Frontal cortex (tissue), 4 donors: Measurements from ENCODE around the gene SPDYE16. TPM values are rescaled to one million over a fixed set of nuclear protein-coding genes. Genes with fewer than 3 reads are reported as not detected.
"Not testable (repeated sequence)": the region's sequence is repeated elsewhere in the genome, so short reads cannot be mapped to it uniquely, and the experiment has no call there.

Experiments
- DNase-seq, 2 donors: peaks; one replicate each; pipeline ENCODE4 v3.0.0; 2012; ENCODE audit warnings: low spot score in 2 of 2
- FAIRE-seq: peaks from 2 replicates; lab custom pipeline; 2012; peaks lifted over from hg19 to GRCh38; lab: Jason Lieb, UNC
- total RNA-seq: library from RNA; depleted of rRNA; stranded (reverse); fragments of >200 nt; gene quantifications from one replicate; pipeline ENCODE4 v1.2.3, GENCODE V29; 2014
- donor health status: control.
- donor health status: control.
- donor health status: control.

The SPDYE16 gene
- total RNA-seq, 1 donor from 2014 or later, result 0.41 TPM

DNA sequence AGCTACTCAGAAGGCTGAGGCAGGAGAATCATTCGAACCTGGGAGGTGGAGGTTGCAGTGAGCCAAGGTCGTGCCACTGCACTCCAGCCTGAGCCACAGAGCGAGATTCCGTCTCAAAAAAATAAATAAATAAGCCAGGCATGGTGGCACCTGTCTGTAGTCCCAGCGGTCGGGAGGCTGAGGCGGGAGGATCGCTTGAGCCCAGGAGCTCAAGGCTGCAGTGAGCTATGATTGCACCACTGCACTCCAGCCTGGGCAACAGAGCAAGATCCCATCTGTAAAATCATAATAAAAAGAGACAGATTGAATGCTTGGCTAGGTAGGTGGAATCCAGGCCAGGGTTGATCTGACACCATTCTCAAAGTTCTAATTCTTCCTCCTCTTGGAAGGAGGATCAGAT is 36.5 kb downstream of the SPDYE16 start:
- not testable (repeated sequence) for DNase-seq, FAIRE-seq

DNA sequence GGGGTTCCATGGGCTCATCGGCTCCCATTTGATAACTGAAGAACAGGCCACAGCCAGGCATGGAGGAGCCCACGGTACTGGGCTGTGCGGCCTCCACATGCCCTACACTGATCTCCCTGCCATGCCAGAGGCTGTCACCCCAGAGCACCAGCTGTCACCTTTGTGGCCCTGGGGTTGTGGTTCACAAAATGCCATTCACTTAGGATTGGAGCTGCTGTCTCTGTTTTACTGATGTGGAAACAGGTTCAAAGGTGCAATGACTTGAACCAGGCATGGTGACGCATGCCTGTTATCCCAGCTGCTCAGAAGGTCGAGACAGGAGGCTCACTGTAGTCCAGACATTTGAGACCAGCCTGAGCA is 37.0 kb downstream of the SPDYE16 start:
- DNase-seq (no peak), FAIRE-seq (no peak)

DNA sequence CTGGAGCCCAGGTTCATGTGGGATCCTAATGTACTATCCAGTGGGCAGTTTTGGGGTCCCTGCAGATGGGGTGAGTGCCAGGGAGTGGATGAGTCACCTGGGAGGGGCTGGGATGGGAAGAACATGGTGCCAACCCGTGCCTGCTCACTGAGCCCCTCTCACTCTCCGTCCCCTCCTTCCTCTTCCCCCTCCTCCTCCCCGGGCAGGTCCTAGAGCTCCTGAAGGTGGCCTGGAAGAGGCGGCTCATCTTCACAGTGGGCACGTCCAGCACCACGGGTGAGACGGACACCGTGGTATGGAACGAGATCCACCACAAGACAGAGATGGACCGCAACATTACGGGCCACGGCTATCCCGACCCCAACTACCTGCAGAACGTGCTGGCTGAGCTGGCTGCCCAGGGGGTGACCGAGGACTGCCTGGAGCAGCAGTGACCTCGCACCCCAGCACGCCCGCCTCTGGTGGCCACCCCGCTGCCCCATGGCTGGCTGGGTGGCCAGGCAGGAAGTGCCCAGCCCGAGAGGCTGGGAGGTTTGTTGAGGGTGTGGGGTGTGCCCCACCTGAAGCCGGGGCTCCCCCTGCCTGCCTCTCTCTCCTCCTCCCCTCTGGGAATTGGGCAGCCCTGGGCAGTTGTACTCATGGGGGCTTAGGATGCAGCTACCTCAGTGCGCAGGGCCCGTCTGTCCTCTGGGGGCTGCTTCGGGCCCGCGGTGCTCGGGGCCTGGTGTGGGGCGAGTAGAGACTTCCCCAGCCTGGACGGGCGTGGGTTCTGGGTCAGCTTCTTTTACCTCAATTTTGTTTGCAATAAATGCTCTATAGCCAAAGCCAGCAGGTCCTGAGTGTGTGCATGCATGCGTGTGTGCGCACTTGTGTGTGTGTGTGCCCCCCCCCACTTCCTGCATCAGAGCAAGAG is 37.7 kb downstream of the SPDYE16 start:
- no peak for FAIRE-seq
- no peak for DNase-seq

DNA sequence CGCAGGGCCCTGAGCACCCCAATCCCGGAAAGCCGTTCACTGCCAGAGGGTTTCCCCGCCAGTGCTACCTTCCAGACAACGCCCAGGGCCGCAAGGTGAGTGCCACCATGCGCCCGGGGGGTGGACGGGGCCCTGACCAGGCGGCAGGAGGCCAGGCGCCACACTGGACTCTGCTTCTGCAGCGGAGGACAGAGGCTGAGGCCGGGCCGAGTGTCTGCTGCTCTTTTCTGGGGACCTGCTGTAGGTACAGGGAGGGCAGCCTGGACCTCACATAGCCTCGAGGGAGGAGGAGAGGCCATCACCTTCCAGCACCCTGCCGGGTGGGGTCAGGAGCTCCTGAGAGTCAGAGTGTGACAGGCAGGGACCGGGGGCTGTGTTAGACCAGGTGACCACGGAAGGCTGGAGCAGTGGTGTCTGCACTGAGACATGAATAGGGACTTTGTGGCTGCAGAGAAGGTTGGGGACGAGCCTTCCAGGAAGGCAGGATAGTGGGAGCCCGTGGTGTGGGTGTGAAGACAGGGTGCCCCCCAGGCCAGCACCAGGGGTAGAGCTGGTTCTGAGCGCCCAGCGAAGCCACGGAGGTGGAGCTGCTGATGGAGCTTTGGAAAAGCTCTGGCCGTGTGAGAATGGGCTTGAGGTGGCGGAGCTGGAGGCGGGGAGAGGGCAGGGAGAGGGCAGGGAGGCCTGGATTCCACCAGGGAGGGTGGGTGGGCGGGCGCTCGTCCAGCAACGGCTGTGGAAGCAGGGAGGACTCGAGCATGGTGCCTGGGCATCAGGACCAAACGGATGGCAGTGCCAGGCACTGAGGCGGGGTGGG is 38.5 kb downstream of the SPDYE16 start:
- FAIRE-seq, DNase-seq: not testable (repeated sequence)

DNA sequence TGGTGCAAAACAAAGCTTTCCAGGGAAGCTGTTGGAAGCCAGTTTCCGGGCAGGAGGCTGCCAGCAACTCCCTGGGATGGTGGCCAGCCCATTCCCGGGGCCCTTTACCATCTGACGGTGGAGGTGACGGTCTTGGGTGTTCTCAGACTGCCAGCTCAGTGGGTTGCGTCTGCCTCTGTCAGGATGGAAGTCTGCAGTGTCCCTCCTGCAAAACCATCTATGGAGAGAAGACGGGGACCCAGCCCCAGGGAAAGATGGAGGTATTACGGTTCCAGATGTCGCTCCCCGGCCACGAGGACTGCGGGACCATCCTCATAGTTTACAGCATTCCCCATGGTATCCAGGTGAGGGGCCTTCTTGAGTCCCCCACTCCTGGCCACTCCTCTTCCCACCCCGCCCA is 39.9 kb downstream of the SPDYE16 start:
- FAIRE-seq, DNase-seq: not testable (repeated sequence)

DNA sequence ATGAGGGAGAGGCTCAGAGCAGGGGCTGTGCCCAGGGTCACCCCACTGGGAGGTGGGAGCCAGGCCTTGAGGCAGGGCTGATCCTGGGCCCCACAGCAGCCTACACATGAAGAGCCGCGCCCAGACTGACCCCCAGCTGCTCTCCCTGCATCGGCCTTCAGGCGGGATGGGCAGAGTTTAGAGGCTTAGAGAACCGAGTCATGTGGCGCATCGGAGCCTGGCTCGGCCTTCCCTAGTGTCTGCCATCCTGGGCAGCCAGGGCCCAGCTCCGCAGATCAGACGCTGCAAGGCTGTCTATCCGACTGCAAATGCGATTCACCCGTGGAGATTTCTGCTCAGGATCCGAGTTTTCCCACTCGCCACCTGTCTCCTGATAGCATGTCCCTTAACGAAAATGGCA is 40.3 kb downstream of the SPDYE16 start:
- not testable (repeated sequence) for DNase-seq, FAIRE-seq

DNA sequence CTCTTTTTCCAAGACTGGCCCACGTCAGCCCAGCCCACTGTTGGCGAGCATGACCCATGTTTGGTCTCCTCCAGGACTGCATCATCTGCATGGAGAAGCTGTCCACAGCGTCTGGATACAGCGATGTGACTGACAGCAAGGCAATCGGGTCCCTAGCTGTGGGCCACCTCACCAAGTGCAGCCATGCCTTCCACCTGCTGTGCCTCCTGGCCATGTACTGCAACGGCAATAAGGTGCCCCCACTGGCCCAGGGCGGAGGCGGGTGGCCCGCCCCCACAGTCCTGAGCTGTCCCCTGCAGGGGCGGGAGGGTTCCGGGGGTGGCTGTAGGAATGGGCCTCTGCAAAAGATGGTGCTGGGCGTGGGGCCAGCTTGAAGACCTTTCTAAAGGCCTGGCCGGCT is 40.9 kb downstream of the SPDYE16 start:
- not testable (repeated sequence) for FAIRE-seq, DNase-seq

DNA sequence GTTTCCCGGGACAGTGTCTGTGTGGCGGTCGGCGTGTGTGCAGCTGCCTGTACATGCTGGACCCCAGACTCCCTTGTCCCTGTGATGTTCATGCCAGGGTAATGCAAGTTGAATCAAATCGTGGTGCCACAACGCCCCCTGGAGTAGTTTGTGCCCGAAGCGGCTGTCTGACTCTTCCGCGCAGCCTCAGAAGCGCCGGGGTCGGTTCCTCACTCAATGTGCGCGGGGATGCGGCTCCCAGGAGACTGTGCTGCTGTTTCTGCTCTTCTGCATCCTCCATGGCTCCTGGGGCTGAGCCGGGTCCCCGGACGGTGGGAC is 43.2 kb downstream of the SPDYE16 start:
- FAIRE-seq, DNase-seq: not testable (repeated sequence)

DNA sequence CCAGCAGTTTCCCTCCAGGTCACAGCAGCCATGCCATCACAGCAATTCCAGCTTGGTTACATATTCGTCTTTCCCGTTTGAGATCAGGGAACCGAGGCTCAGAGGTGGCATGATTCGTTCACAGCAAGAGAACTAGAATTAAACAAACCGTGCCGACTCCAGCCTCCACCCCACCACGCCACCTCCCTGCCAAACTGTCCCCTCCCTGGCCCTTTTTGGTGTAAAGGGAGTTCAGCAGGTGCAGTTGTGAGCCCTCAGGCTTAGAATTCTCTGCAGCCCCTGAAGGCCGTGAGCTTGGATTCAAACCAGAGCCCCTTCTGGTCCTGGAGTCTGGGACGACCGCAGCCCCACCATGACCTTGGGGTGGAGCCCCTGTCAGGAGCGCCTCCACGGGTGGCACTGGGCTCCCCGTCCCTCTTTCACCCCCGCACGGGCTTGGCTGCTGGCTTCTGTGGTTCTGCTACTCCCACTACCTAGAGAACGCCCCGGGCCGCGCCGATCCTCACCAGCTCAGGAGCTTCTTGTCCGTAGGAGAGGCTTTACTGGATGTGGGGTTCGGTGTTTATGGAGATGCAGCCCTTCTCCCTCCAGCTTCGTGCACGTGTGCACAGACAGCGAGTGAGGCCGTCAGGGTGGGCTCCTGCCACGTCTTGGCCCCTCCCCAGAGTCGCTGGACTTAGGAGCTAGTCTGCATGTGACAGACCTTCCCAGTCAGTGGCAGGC is 43.7 kb downstream of the SPDYE16 start:
- FAIRE-seq, DNase-seq: not testable (repeated sequence)

DNA sequence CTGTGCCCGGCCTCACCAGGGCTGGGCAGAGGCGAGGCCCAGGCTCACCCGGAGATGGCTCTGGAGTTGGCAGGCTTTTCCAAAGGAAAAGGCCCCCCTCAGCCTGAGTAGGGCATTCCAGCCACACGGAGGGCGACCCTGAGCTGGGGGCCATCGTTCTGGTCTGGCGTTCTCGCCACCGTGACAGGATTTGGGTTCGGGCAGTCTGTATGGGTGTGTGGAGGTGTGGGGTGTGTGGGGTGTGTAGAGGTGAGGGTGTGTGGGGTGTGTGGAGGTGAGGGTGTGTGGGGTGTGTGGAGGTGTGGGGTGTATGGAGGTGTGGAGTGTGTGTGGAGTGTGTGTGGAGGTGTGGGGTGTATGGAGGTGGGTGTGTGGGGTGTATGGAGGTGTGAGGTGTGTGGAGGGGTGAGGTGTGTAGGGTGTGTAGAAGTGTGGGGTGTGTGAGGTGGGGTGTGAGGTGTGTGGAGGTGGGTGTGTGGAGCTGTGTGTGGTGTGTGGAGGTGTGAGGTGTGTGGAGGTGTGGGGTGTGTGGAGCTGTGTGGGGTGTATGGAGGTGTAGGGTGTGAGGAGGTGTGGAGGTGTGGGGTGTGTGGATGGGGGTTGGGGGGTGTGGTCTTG is 44.4 kb downstream of the SPDYE16 start:
- FAIRE-seq, DNase-seq: not testable (repeated sequence)

DNA sequence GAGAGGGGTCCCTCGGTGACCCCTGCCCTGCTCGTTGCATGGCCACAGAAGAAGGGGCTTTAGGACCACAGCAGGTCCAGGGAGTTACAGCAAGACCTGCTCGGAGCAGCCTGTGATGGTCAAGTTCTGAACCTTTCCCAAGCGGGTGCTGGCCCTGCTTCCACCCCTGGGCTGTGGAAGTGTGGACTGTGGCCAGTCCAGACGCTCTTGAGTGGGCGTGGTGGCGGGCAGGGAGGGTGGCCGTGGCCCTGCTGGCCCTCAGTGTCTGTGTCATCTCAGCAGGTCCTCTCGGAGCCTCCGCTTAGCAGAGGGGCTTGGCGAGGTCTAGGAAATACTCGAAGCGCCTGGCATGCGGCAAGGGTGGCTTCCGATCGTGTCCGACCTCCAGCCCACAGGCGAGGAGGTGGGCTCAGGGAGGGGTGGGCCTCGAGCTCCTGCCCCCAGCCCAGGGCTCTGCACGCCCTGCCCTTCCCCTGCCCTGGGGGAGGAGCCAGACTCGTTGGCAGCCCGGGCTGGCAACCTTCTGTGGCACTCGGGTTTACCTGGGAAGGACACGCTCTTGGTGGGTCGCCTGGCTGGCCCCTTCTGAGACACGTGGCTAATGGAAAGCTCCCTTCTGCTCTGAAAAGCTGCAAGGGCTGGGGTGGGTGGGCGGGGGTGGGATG is 45.0 kb downstream of the SPDYE16 start:
- FAIRE-seq, result not testable (repeated sequence)

DNA sequence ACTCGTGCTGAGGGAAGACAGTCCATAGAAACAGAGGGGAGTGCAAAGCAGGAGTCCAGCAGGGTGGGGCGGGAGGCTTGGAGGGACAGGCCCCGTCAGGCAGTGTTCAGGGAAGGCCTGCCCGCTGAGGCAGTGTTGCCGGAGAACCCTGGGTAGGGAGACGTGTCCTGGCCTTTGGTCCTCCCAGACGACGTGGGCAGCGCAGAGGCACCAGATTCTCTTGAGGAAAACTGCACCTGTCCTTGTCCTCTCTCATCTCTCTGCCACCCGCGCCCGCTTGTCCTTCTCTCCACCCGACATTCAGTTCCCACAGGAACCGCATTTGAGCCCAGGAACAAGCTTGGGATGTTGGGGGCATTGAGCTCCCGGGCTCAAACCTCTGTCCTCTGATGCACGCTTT is 47.4 kb downstream of the SPDYE16 start:
- FAIRE-seq, DNase-seq: not testable (repeated sequence)

More for the DNA sequence above, 45.0 kb downstream of the SPDYE16 start:
- DNase-seq, result not testable (repeated sequence)

DNA sequence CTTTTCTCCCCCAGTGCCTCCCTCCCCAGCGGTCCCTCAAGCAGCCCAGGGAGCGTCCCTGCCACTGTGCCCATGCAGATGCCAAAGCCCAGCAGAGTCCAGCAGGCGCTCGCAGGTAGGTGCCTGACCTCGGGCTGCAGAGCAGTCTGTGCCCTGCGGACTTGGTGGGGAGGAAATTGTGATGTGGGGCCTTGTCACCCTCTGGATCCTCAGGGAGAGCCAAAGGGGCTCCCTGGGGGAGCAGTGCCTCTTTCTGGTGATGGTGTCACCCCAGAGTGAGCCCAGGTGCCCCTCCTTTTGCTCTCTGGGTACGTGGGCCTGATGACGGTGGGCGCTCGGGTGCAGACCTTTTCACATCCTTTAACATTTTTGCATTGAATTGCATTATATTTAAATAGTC is 51.0 kb downstream of the SPDYE16 start:
- not testable (repeated sequence) for FAIRE-seq, DNase-seq

DNA sequence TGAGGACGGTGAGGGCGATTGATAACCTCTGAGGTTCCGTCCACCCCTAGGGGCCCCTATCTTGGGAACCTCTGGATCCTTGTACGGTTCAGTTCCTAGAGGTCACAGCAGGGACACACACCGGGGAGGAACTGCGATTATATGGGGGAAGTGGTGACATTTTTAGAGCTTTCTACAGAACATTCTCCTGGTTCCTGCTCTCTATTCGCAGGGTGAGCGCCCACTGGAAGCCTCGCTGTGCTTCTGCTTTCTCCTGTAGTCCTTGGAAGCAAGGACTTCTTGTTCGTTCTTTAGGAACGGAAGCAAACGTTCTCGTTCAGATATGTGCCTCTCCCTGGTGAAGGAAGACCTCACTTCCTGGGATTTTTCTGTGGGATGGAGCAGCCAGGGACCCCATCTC is 55.1 kb downstream of the SPDYE16 start:
- DNase-seq, FAIRE-seq: not testable (repeated sequence)

DNA sequence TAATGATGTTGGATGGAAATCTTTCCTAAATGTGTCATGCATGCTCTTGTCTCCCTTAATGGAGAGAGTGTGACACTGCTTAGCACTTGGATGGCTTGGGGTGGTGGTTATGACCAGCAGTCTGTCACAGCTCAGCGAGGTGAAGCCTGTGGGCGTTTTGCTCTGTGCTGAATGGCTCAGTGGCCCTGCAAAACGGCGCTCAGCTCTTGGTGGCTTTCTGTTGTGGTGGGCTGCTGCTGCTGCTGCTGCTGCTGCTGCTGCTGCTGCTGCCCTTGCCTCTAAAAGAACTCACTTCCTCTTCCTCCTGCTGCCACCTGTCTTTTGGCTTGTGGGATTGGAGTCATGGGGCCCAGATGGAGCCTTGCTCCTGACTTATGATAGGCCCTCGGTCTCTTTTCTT is 56.5 kb downstream of the SPDYE16 start:
- FAIRE-seq, result not testable (repeated sequence)

DNA sequence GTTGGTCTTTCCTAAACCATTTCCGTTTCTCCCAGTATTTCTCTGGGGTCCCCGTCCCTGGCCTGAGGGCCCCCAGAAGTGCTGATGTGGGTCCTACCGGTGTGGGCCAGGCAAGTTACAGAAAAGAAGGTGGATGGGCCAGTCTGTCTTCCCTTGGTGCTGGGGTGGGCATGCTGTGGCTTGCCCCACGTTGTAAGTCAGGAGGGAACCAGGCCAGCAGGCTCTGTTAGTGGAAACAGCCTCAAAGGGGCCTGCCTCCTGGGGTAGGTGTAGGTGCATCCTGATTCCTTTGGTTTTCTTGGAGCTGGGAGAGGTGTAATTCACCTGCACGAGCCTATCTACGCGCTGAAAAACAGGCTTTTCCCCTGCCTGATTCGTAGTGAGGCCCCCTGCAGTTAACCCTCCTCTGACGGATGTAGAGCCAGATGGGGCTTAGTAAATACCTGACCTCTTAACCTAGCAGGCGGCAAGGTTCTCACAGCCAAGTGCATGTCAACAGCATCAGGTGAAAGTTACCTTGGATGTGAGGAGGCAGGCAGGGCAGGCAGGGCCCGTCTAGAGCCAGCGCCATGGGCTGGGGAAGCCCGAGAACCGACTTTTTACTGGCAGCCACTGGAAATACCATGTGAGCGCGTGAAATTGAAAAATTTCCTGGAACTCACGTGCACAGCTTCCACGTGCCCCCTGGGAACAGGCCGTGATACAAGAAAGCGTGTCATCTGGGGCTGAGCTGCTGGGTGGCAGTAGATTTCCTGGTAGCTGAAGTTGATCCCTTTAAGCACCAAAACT is 57.1 kb downstream of the SPDYE16 start:
- not testable (repeated sequence) for FAIRE-seq, DNase-seq

More for the DNA sequence above, 56.5 kb downstream of the SPDYE16 start:
- not testable (repeated sequence) for DNase-seq

DNA sequence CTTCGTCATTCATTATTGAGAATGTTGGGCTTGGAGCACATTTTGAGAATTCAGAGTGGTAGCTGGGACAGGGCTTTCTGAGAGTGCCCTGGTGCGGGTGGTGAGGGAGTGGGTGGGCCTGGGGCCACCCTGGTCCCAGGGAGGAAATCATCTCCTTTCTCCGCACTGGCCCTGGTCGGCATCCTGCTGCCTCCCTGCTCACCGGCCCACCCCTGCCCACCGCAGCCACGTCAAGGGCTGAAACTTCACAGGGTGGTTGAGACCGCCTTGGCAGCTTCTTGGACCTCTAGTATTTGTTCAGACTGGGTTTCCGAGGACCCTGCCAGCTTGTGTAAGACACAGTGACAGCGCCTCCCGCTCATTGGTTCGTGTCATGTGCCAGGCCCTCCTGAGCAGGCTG is 58.6 kb downstream of the SPDYE16 start:
- not testable (repeated sequence) for FAIRE-seq, DNase-seq

DNA sequence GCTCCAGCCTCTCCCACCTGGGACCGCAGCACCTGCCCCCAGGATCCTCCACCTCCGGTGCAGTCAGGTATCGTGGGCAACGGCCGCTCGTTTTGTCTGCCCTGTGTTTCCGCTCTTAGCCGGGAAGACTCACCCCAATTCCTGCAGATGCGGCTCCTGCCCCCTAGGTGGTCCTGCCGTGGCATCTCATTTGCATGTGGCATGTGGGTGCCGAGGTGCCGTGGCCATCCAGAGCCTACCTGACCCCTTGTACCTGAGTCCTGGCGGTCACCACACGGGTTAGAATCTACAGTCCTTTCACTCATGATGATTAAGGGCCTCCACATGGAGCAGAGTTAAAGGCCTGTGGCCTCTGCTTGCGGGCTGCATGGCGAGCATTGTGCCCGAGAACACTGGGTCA is 60.0 kb downstream of the SPDYE16 start:
- not testable (repeated sequence) for FAIRE-seq, DNase-seq
